HG03469 (cell line): ENCODE measurements around the gene GFOD1.
"Not testable (repeated sequence)": the region's sequence is repeated elsewhere in the genome, so short reads cannot be mapped to it uniquely, and the experiment has no call there.

Experiments
- ATAC-seq: cut with Tn5 transposase; IDR thresholded peaks from one replicate; pipeline ENCODE4 v1.9.1; 2021; ENCODE audit warnings: mild to moderate bottlenecking, moderate library complexity, moderate number of reproducible peaks; ENCODE audit not compliant: unreplicated experiment

GFOD1 gene

DNA sequence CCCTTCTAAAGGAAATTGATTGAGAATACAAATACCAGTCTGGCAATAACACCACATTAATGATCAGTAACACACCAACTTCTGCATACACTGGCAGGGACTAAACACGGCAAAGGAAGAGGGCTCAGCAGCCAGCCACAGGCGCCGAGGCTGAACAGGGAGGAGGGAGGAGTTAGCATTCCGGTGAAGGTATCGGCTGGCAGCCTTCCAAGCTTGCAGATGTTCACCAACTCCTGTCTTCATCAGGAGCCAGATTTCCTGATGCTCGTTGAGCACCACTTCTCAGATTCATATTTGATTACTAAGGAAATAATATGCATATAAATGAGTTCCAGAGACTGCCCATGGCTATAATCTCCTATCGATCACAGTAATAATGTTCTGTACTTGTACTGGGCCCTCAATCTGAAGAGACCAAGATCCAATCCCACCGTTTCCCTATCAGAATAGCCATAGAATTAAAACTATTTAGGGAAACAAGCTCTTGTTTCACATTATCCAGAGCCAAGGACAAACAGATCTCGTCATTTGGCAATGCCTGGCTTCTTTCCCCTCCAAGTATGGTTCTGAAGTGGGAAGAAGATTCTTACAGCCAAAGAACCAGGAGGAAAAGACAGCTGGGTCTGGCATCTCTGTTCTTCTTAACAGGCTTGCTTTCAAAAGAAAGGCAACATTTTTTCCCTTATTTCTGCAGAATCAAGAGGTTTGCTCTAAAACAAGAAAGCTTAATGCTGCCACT, 42.2 kb downstream of the GFOD1 start:
- no peak for ATAC-seq

GRCh38 chr6:13444604-13445003, 42.8 kb downstream of the GFOD1 start:
- ATAC-seq = no peak

DNA sequence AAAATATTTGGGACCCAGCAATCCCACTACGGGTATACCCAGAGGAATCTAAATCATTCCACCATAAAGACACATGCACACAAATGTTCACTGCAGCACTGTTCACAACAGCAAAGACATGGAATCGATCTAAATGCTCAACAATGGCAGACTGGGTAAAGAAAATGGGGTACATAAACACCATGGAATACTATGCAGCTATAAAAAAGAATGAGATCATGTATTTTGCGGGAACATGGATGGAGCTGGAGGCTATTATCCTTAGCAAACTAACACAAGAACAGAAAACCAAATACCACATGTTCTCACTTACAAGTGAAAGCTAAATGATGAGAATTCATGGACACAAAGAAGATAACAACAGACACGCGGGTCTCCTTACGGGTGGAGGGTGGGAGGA, 43.4 kb downstream of the GFOD1 start:
- not testable (repeated sequence) for ATAC-seq

GRCh38 chr6:13441778-13442177, 45.6 kb downstream of the GFOD1 start:
- ATAC-seq = no peak

DNA sequence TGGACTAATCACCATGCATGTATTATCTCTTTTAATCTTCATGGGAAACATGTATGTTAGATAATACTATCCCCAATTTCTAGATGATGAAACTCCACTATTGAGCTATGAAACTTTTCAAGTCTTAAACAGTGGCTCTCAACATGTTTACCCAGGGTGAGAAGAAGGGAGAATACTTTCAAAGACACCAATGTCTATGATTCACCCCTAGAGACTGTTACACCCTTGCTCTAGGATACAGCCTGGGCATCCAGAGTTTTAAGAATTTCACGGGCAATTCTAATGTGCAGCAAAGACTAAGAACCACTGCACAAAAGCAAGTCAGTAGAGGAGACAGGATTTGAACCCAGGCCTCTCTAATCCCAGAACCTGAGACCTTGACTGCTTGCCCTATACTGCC, 47.8 kb downstream of the GFOD1 start:
- no peak for ATAC-seq

- no peak for ATAC-seq
Observed at GRCh38 chr6:13438126-13438525, 49.3 kb downstream of the GFOD1 start.

GRCh38 chr6:13437218-13437996, 50.0 kb downstream of the GFOD1 start:
- ATAC-seq = no peak

- ATAC-seq = no peak
Observed at GRCh38 chr6:13436399-13437217, 50.8 kb downstream of the GFOD1 start.

DNA sequence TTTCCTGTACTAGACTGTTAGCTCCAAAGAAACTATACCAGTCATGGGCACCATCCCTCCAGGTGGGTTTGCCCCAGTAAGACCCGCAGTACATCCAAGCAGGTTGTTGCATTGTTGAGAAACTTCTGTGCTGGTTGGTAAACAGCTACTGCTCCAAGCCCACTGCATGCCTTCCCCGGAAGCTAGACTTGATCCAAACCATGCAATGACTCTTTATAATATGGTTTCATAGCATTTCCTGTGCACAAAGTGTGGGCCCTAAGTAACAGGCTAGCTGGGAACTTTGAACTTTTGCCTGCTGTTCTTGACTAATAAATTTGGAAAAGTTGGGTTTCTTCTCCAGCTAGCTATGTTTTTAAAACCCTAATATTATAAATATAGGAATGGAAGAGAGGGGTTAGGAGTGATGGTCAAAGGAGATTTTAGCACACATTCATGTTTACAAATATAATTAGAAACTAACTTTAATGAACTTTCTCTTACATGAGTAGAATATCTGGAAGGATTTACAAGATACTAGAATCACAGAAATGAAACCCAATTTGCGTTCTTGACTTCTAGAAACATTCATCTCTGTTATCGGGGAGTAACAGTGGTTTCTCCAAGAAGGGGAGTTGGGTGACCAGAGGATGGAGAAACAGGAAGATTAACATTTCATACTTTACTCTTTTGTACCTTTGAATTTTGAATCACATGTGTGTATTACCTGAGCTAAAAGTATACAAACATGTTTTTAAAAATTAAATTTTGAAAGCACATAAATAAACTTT, 51.7 kb downstream of the GFOD1 start:
- no peak for ATAC-seq

DNA sequence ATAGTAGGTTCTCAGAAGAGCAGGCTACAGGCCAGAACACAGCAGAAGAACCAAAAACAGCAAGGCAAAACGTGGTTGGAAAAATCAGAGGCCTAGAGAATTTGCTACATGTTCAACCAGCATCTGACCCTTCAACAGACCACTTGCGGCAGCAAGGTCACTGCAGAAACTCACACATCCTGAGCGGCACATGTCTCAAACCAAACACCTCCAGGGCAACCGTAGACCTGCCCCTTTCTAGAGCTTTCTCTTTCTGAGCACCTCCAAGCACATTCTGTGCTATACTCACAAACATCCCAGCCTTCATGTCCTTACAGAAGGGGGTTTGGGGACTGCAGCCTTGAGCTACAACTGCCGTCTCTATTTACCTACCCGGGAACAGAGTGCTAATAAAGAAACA, 52.6 kb downstream of the GFOD1 start:
- no peak for ATAC-seq

DNA sequence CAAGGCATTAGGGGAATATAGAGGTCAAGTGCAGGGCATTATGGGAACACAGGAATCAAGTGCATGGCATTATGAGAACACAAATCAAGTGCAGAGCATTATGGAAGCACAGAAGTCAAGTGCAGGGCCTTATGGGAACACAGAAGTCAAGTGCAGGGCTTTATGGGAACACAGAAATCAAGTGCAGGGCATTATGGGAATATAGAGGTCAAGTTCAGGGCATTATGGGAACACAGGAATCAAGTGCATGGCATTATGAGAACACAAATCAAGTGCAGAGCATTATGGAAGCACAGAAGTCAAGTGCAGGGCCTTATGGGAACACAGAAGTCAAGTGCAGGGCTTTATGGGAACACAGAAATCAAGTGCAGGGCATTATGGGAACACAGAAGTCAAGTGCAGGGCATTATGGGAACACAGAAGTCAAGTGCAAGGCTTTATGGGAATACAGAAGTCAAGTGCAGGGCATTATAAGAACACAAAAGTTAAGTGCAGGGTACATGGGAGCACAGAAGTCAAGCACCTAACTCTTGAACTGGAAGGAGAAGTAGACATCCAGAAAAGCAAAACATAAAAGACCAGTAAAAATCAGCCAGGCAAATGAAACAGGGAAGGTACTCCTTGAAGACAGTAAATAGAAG, 53.1 kb downstream of the GFOD1 start:
- ATAC-seq = not testable (repeated sequence)

DNA sequence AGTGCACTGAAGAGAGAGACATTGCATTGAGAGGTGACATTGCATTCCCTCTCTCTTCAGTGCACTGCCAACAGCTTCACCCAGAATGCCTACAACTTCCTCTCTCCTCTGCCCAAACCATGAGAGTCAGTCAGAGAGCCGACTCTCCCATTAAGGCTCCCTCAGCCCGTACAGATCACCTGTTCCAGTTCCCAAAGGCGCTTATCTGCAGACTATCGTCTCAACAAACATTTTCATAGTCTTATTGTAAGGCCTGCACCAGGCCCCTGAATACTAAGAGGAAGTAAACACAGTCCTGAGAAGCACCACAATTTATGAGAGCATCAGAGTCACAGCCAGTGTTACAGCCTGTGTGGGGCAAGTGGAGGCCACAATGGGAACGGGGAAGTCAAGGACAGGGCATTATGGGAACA, 53.7 kb downstream of the GFOD1 start:
- ATAC-seq = no peak

DNA sequence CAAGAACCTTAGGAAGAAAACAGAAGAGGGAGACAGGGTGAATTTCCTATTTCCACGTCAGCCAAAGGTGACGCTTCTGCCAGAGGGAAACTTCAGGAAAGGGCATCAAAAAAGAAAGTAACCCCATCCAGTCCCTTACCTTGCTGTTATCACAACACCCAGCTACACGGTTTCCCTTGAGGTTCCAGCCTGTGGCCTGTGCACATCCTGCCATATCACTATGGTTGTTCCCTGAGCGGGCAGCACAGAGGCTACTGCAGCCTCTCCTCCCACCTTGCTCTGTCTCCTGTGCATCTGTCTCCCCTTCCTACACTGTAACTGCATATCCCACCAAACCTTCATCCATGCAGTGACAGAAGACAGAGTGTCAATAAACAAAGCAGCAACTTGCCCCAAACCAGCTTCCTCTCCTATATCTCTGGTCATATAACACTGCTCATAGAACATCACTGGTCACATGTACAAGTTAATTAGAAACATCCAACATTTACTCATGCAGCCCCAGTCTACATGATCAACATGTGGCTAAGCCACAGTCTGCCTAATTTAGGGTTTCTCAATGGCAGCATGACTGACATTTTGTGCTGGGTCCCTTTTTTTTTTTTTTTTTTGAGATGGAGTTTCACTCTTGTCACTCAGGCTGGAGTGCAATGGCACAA, 54.7 kb downstream of the GFOD1 start:
- ATAC-seq = no peak

- ATAC-seq = no peak
Observed at GRCh38 chr6:13431861-13432465, 55.4 kb downstream of the GFOD1 start.

GRCh38 chr6:13431059-13431656, 56.2 kb downstream of the GFOD1 start:
- ATAC-seq = no peak

GRCh38 chr6:13429406-13429753, 58.0 kb downstream of the GFOD1 start:
- no peak for ATAC-seq

- ATAC-seq = peak; percentile 4
Observed at GRCh38 chr6:13428583-13429405, 58.6 kb downstream of the GFOD1 start.
